Vagina (tissue), 2 donors: ENCODE data around the gene ENTPD7.

Experiments used
- POLR2A ChIP-seq, 2 donors: fragments of 450-650 bp; IDR thresholded peaks; one replicate each; pipeline ENCODE4 v1.6.1; 2017; ENCODE audit warnings: antibody characterized with exemption in 2 of 2, mild to moderate bottlenecking in 2 of 2, moderate library complexity in 2 of 2
- POLR2AphosphoS5 ChIP-seq, 2 donors: sonication (generic); formaldehyde crosslinking; IDR thresholded peaks; one replicate each; pipeline ENCODE4 v1.9.0; 2017; ENCODE audit warnings: antibody characterized with exemption in 2 of 2, mild to moderate bottlenecking in 2 of 2, low read depth in 1 of 2; ENCODE audit not compliant: insufficient read depth in 1 of 2
- TF ChIP-seq, protein P1 (sequence below), 3 experiments: fragments of 450-650 bp in 2 of 3; fragments of 200-600 bp in 1 of 3; sonication (generic) in 1 of 3; IDR thresholded peaks; one replicate each; pipeline ENCODE4 v1.5.1; 2017 to 2019; ENCODE audit warnings: antibody characterized with exemption in 3 of 3, mild to moderate bottlenecking in 2 of 3, moderate library complexity in 2 of 3

DNA sequence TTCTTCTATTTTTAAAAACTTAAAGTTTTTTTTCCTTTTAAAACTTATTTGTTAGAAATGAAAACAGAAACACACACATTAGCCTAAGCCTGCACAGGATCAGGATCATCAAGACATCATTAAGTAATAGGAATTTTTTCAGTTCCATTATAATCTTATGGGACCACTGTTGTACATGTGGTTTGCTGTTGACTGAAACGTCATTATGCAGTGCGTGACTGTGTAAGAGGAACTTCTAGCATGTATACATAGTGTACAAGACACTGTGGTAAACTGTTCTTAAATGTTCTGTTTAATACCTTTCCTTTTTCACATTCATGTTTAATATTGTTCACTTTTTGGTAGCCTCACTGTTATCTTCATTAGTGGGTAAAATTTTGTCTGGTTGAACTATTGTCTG is 12.1 kb downstream of the ENTPD7 start:
- TF ChIP-seq, protein P1, sequence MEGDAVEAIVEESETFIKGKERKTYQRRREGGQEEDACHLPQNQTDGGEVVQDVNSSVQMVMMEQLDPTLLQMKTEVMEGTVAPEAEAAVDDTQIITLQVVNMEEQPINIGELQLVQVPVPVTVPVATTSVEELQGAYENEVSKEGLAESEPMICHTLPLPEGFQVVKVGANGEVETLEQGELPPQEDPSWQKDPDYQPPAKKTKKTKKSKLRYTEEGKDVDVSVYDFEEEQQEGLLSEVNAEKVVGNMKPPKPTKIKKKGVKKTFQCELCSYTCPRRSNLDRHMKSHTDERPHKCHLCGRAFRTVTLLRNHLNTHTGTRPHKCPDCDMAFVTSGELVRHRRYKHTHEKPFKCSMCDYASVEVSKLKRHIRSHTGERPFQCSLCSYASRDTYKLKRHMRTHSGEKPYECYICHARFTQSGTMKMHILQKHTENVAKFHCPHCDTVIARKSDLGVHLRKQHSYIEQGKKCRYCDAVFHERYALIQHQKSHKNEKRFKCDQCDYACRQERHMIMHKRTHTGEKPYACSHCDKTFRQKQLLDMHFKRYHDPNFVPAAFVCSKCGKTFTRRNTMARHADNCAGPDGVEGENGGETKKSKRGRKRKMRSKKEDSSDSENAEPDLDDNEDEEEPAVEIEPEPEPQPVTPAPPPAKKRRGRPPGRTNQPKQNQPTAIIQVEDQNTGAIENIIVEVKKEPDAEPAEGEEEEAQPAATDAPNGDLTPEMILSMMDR (IDR thresholded peaks at IDR 0.05), result no peak
- TF ChIP-seq POLR2A (IDR thresholded peaks at IDR 0.05) (no peak), POLR2AphosphoS5 (IDR thresholded peaks at IDR 0.05; ENCODE audit: insufficient read depth in 1 of 2, low read depth in 1 of 2) (no peak)
